ENCODE data around the gene BRD3OS. TPM values are rescaled to one million over a fixed set of nuclear protein-coding genes. Genes with fewer than 3 reads are reported as not detected.

Gene BRD3OS
- 27.2 TPM for total RNA-seq

GRCh38 chr9:134024828-134025605 lies at the start of gene BRD3OS:
Gene BRD3OS, plus strand, starts transcription at chr9:134025481. Its CDS starts 1,267 bp downstream, at chr9:134026748.

GRCh38 chr9:133991964-133992779 lies 33.1 kb upstream of the BRD3OS start, which contains the start of gene VAV2:
Gene VAV2, minus strand, starts transcription at chr9:133992324. Its CDS starts 46 bp downstream, at chr9:133992278.

GRCh38 chr9:134067904-134068743 lies 42.8 kb downstream of the BRD3OS start, which contains the start of gene BRD3:
Gene BRD3, minus strand, starts transcription at chr9:134068026. Its CDS starts 14,549 bp downstream, at chr9:134053477.

Other genes starting within 250 kb of the BRD3OS start
- gene VAV2, start 33.2 kb upstream of the BRD3OS start, total RNA-seq: 27.6 TPM
- 30.0 TPM for gene BRD3, start 42.5 kb downstream of the BRD3OS start, total RNA-seq
- gene WDR5, start 110.6 kb downstream of the BRD3OS start, total RNA-seq: 19.3 TPM
- not detected for gene RNU6ATAC, start 139.1 kb downstream of the BRD3OS start, total RNA-seq

Data from metanephros (tissue), 1 donor.